Fibroblast of lung (primary cell): ENCODE data around the gene ZNF341.

Source experiments
- CTCF ChIP-seq, 2 donors: IDR thresholded peaks in 1 of 2; conservative IDR thresholded peaks in 1 of 2; 1 replicate in 1 of 2; 2 replicates in 1 of 2; pipeline ENCODE4 v1.5.1; 2011 to 2012; ENCODE audit warnings: low read length in 2 of 2, control low read depth in 1 of 2, inconsistent platforms in 1 of 2, low read depth in 1 of 2, mild to moderate bottlenecking in 1 of 2
- EZH2 ChIP-seq: IDR thresholded peaks from 2 replicates; pipeline ENCODE4 v1.5.1; 2012; ENCODE audit warnings: low read length, control low read depth, mild to moderate bottlenecking; ENCODE audit errors: missing control alignments

DNA sequence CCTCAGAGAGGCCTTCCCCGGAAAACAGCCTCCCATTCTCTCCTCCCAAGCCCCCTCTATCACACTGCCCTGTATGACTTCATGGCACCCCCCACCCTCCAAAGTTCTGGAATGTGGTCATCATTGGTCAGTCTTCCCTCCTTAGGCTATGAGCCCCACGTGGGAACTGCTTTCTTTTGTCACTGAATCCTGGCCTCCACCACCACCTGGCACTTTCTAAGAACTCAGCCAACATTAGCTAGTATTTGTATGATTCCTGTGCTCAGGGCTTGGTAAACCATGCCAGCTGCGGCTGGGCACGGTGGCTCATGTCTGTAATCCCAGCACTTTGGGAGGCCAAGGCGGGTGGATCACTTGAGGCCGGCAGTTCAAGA is 37.2 kb upstream of the ZNF341 start:
- TF ChIP-seq CTCF (conservative IDR thresholded peaks at IDR 0.05 in 1 of 2, IDR thresholded peaks at IDR 0.05 in 1 of 2; ENCODE audit: low read depth in 1 of 2, low read length in 2 of 2), result no peak
- no peak for TF ChIP-seq EZH2
